H9 (cell line): ENCODE data around the gene C17orf114.

Experiments
- DNase-seq: peaks from one replicate; pipeline ENCODE4 v3.0.0-alpha.2; 2017
- H2AFZ ChIP-seq: one replicate; pipeline ENCODE4 v1.6.1; 2013; ENCODE audit warnings: mild to moderate bottlenecking, low read length, control low read depth, moderate library complexity
- H2AK5ac ChIP-seq: 2 replicates; pipeline ENCODE4 v1.6.1; 2013; ENCODE audit warnings: low read length, control low read depth, mixed read lengths; ENCODE audit not compliant: insufficient read length
- H2BK120ac ChIP-seq: one replicate; pipeline ENCODE4 v1.6.1; 2013; ENCODE audit warnings: low read depth, mild to moderate bottlenecking, low read length, control low read depth, inconsistent platforms; ENCODE audit not compliant: poor library complexity, severe bottlenecking
- H2BK12ac ChIP-seq: 2 replicates; pipeline ENCODE4 v1.6.1; 2013; ENCODE audit warnings: low read length, control low read depth, mixed read lengths, low read depth; ENCODE audit not compliant: insufficient read length
- H2BK15ac ChIP-seq: 2 replicates; pipeline ENCODE4 v1.6.1; 2013; ENCODE audit warnings: low read depth, low read length, control low read depth
- H2BK20ac ChIP-seq: one replicate; pipeline ENCODE4 v1.6.1; 2013; ENCODE audit warnings: low read depth, mild to moderate bottlenecking, low read length, control low read depth, inconsistent platforms; ENCODE audit not compliant: poor library complexity, severe bottlenecking
- H2BK5ac ChIP-seq: 2 replicates; pipeline ENCODE4 v1.6.1; 2013; ENCODE audit warnings: low read length, control low read depth, mixed read lengths; ENCODE audit not compliant: insufficient read length
- H3K14ac ChIP-seq: 2 replicates; pipeline ENCODE4 v1.6.1; 2013; ENCODE audit warnings: low read length, control low read depth; ENCODE audit not compliant: insufficient read depth
- H3K18ac ChIP-seq: 2 replicates; pipeline ENCODE4 v1.6.1; 2013; ENCODE audit warnings: low read depth, mild to moderate bottlenecking, mixed read lengths, low read length, control low read depth; ENCODE audit not compliant: insufficient read length
- H3K23ac ChIP-seq: 2 replicates; pipeline ENCODE4 v1.6.1; 2013; ENCODE audit warnings: low read length, control low read depth, mixed read lengths, low read depth; ENCODE audit not compliant: insufficient read length
- H3K23me2 ChIP-seq: 2 replicates; pipeline ENCODE4 v1.6.1; 2013; ENCODE audit warnings: low read depth, mild to moderate bottlenecking, mixed read lengths, low read length, control low read depth; ENCODE audit not compliant: insufficient read length, poor library complexity, severe bottlenecking
- H3K27ac ChIP-seq: 2 replicates; pipeline ENCODE4 v1.5.1; 2013; ENCODE audit warnings: low read length, control low read depth, mixed read lengths, low read depth; ENCODE audit not compliant: insufficient read length
- H3K27me3 ChIP-seq: 2 replicates; pipeline ENCODE4 v1.6.1; 2013; ENCODE audit warnings: low read length, control low read depth, inconsistent platforms; ENCODE audit not compliant: insufficient read depth
- H3K4ac ChIP-seq: 2 replicates; pipeline ENCODE4 v1.6.1; 2013; ENCODE audit warnings: low read depth, mild to moderate bottlenecking, control low read depth, inconsistent platforms, low read length, moderate library complexity
- H3K4me1 ChIP-seq: 2 replicates; pipeline ENCODE4 v1.6.1; 2013; ENCODE audit warnings: low read length, control low read depth, inconsistent platforms; ENCODE audit not compliant: insufficient read depth
- H3K4me2 ChIP-seq: 2 replicates; pipeline ENCODE4 v1.6.1; 2013; ENCODE audit warnings: low read length, control low read depth, mixed read lengths; ENCODE audit not compliant: insufficient read length, insufficient read depth
- H3K56ac ChIP-seq: 2 replicates; pipeline ENCODE4 v1.6.1; 2013; ENCODE audit warnings: low read depth, mild to moderate bottlenecking, mixed read lengths, low read length, control low read depth; ENCODE audit not compliant: insufficient read length
- H3K79me1 ChIP-seq: 2 replicates; pipeline ENCODE4 v1.6.1; 2013; ENCODE audit warnings: low read depth, mild to moderate bottlenecking, moderate library complexity, low read length, control low read depth, inconsistent platforms; ENCODE audit not compliant: insufficient read depth, poor library complexity, severe bottlenecking
- H3K79me2 ChIP-seq: 2 replicates; pipeline ENCODE4 v1.6.1; 2013; ENCODE audit warnings: low read length, control low read depth, inconsistent platforms; ENCODE audit not compliant: insufficient read depth
- H3K9ac ChIP-seq: 2 replicates; pipeline ENCODE4 v1.6.1; 2013; ENCODE audit warnings: low read length, control low read depth, mixed read lengths; ENCODE audit not compliant: insufficient read length; ENCODE audit errors: extremely low read depth
- H3K9me3 ChIP-seq: one replicate; pipeline ENCODE4 v1.6.1; 2013; ENCODE audit warnings: low read depth, low read length, inconsistent platforms; ENCODE audit not compliant: control insufficient read depth
- H3T11ph ChIP-seq: one replicate; pipeline ENCODE4 v1.6.1; 2013; ENCODE audit warnings: mild to moderate bottlenecking, low read length, control low read depth, inconsistent platforms
- H4K20me1 ChIP-seq: one replicate; pipeline ENCODE4 v1.6.1; 2013; ENCODE audit not compliant: control insufficient read depth, insufficient read length, insufficient read depth
- H4K5ac ChIP-seq: 2 replicates; pipeline ENCODE4 v1.6.1; 2013; ENCODE audit warnings: low read depth, mild to moderate bottlenecking, mixed read lengths, low read length, control low read depth; ENCODE audit not compliant: insufficient read length
- H4K8ac ChIP-seq: replicated peaks from 2 replicates; pipeline ENCODE4 v1.6.1; 2013; ENCODE audit warnings: low read length, control low read depth, mixed read lengths, low read depth; ENCODE audit not compliant: insufficient read length
- H4K91ac ChIP-seq: 2 replicates; pipeline ENCODE4 v1.6.1; 2013; ENCODE audit warnings: low read depth, mild to moderate bottlenecking, moderate library complexity, mixed read lengths, low read length, control low read depth; ENCODE audit not compliant: insufficient read length
- H3K27ac Mint-ChIP-seq, 3 experiments: 2 replicates in 2 of 3; 3 replicates in 1 of 3; pipeline ENCODE4 v1.8.0; 2020 to 2021; ENCODE audit warnings: mixed read lengths in 3 of 3, mild to moderate bottlenecking in 1 of 3, moderate library complexity in 1 of 3
- H3K27me3 Mint-ChIP-seq: 2 replicates; pipeline ENCODE4 v1.8.0; 2021; ENCODE audit warnings: low read depth, mild to moderate bottlenecking, moderate library complexity, mixed read lengths
- H3K36me3 Mint-ChIP-seq, 3 experiments: 2 replicates in 2 of 3; 3 replicates in 1 of 3; pipeline ENCODE4 v1.8.0; 2020 to 2021; ENCODE audit warnings: low read depth in 3 of 3, mixed read lengths in 3 of 3; ENCODE audit not compliant: insufficient read depth in 1 of 3
- H3K4me1 Mint-ChIP-seq, 2 experiments: 2 replicates each; pipeline ENCODE4 v1.8.0; 2020; ENCODE audit warnings: mixed read lengths in 2 of 2
- H3K4me3 Mint-ChIP-seq, 2 experiments: 2 replicates in 1 of 2; 3 replicates in 1 of 2; pipeline ENCODE4 v1.8.0; 2020 to 2021; ENCODE audit warnings: mild to moderate bottlenecking in 2 of 2, mixed read lengths in 2 of 2, moderate library complexity in 1 of 2
- H3K9me3 Mint-ChIP-seq, 2 experiments: 2 replicates in 1 of 2; 3 replicates in 1 of 2; pipeline ENCODE4 v1.8.0; 2020; ENCODE audit warnings: mild to moderate bottlenecking in 2 of 2, mixed read lengths in 2 of 2, moderate library complexity in 1 of 2
- CTCF ChIP-seq: fragments of 200-600 bp; sonication (generic); conservative IDR thresholded peaks from 3 replicates; pipeline ENCODE4 v1.8.0; 2021; ENCODE audit warnings: antibody characterized with exemption, mild to moderate bottlenecking
- WGBS: extraction: QIAGEN DNeasy Blood & Tissue Kit; methylation state at CpG from one replicate; pipeline ENCODE4 v1.1.7; 2013; ENCODE audit warnings: missing lambda C conversion rate, low lambda C conversion rate, mixed read lengths; ENCODE audit not compliant: insufficient read length; ENCODE audit errors: extremely low coverage; 5-methylcytosine and 5-hydroxymethylcytosine counted together

C17orf114 gene

DNA sequence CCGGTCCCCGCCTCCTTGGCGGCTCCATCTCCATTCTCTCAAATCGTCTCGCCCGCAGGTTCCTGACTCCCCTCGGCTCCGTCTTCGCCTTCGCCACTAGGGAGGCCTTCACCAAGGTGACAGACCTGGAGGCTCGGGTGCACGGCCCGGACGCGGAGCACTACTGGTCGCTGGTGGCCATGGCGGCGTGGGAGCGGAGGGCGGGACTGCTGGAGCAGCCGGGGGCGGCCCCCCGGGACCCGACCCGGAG lies 12.5 kb downstream of the C17orf114 start:
- H4K20me1 ChIP-seq = peaks cover 3% of the 10 kb centered on the region
- no peak overlapping the region for H2AFZ ChIP-seq
- peak overlapping the region; percentile 47 for H3K4me2 ChIP-seq
- no peaks in the 10 kb centered on the region for H3K9me3 ChIP-seq
- no peak overlapping the region for H4K8ac ChIP-seq
- H3K27ac ChIP-seq = no peak overlapping the region
- H2BK12ac ChIP-seq = no peak overlapping the region
- H3K4me1 ChIP-seq = peaks cover 2% of the 10 kb centered on the region; the same call in 1 of the 2 replicates
- no peak overlapping the region for H3K14ac ChIP-seq
- peaks cover 76% of the 10 kb centered on the region for H3K27me3 Mint-ChIP-seq
- H4K91ac ChIP-seq = peak overlapping the region; percentile 61
- no peaks in the 10 kb centered on the region; a peak in 1 of 7 replicates for H3K36me3 Mint-ChIP-seq
- H2AK5ac ChIP-seq = no peak overlapping the region
- peaks cover 17% of the 10 kb centered on the region for H3K23me2 ChIP-seq
- H3K4me3 Mint-ChIP-seq = peak overlapping the region; percentile 70 to 87
- H3K23ac ChIP-seq = no peak overlapping the region
- TF ChIP-seq CTCF = no peak
- peaks cover 27 to 35% of the 10 kb centered on the region in 2 experiments for H3K4me1 Mint-ChIP-seq
- no peak overlapping the region for H3K18ac ChIP-seq
- H2BK120ac ChIP-seq = no peak overlapping the region
- no peak overlapping the region for H2BK20ac ChIP-seq
- H3T11ph ChIP-seq = no peak overlapping the region
- H2BK15ac ChIP-seq = no peak overlapping the region
- no CpG with 5 or more reads among the region's 25 CpGs for WGBS
- no peak overlapping the region for H4K5ac ChIP-seq
- H3K4ac ChIP-seq = no peak overlapping the region
- peaks cover 40% of the 10 kb centered on the region for H3K27me3 ChIP-seq
- no peak for DNase-seq
- no peak overlapping the region for H2BK5ac ChIP-seq
- H3K27ac Mint-ChIP-seq = no peak overlapping the region
- H3K79me2 ChIP-seq = no peaks in the 10 kb centered on the region
- no peak overlapping the region for H3K9ac ChIP-seq
- H3K9me3 Mint-ChIP-seq = no peaks in the 10 kb centered on the region; a peak in 1 of 5 replicates
- H3K56ac ChIP-seq = no peak overlapping the region
- H3K79me1 ChIP-seq = no peaks in the 10 kb centered on the region
